H9 (cell line): Measurements from ENCODE around the gene GALNT2. TPM values are rescaled to one million over a fixed set of nuclear protein-coding genes. Genes with fewer than 3 reads are reported as not detected.

Experiments used
- DNase-seq: peaks from one replicate; pipeline ENCODE4 v3.0.0-alpha.2; 2017
- H2AFZ ChIP-seq: one replicate; pipeline ENCODE4 v1.6.1; 2013; ENCODE audit warnings: mild to moderate bottlenecking, low read length, control low read depth, moderate library complexity
- H2AK5ac ChIP-seq: 2 replicates; pipeline ENCODE4 v1.6.1; 2013; ENCODE audit warnings: low read length, control low read depth, mixed read lengths; ENCODE audit not compliant: insufficient read length
- H2BK120ac ChIP-seq: one replicate; pipeline ENCODE4 v1.6.1; 2013; ENCODE audit warnings: low read depth, mild to moderate bottlenecking, low read length, control low read depth, inconsistent platforms; ENCODE audit not compliant: poor library complexity, severe bottlenecking
- H2BK12ac ChIP-seq: 2 replicates; pipeline ENCODE4 v1.6.1; 2013; ENCODE audit warnings: low read length, control low read depth, mixed read lengths, low read depth; ENCODE audit not compliant: insufficient read length
- H2BK15ac ChIP-seq: 2 replicates; pipeline ENCODE4 v1.6.1; 2013; ENCODE audit warnings: low read depth, low read length, control low read depth
- H2BK20ac ChIP-seq: one replicate; pipeline ENCODE4 v1.6.1; 2013; ENCODE audit warnings: low read depth, mild to moderate bottlenecking, low read length, control low read depth, inconsistent platforms; ENCODE audit not compliant: poor library complexity, severe bottlenecking
- H2BK5ac ChIP-seq: 2 replicates; pipeline ENCODE4 v1.6.1; 2013; ENCODE audit warnings: low read length, control low read depth, mixed read lengths; ENCODE audit not compliant: insufficient read length
- H3K14ac ChIP-seq: 2 replicates; pipeline ENCODE4 v1.6.1; 2013; ENCODE audit warnings: low read length, control low read depth; ENCODE audit not compliant: insufficient read depth
- H3K18ac ChIP-seq: 2 replicates; pipeline ENCODE4 v1.6.1; 2013; ENCODE audit warnings: low read depth, mild to moderate bottlenecking, mixed read lengths, low read length, control low read depth; ENCODE audit not compliant: insufficient read length
- H3K23ac ChIP-seq: 2 replicates; pipeline ENCODE4 v1.6.1; 2013; ENCODE audit warnings: low read length, control low read depth, mixed read lengths, low read depth; ENCODE audit not compliant: insufficient read length
- H3K23me2 ChIP-seq: 2 replicates; pipeline ENCODE4 v1.6.1; 2013; ENCODE audit warnings: low read depth, mild to moderate bottlenecking, mixed read lengths, low read length, control low read depth; ENCODE audit not compliant: insufficient read length, poor library complexity, severe bottlenecking
- H3K27ac ChIP-seq: 2 replicates; pipeline ENCODE4 v1.5.1; 2013; ENCODE audit warnings: low read length, control low read depth, mixed read lengths, low read depth; ENCODE audit not compliant: insufficient read length
- H3K27me3 ChIP-seq: 2 replicates; pipeline ENCODE4 v1.6.1; 2013; ENCODE audit warnings: low read length, control low read depth, inconsistent platforms; ENCODE audit not compliant: insufficient read depth
- H3K4ac ChIP-seq: 2 replicates; pipeline ENCODE4 v1.6.1; 2013; ENCODE audit warnings: low read depth, mild to moderate bottlenecking, control low read depth, inconsistent platforms, low read length, moderate library complexity
- H3K4me1 ChIP-seq: 2 replicates; pipeline ENCODE4 v1.6.1; 2013; ENCODE audit warnings: low read length, control low read depth, inconsistent platforms; ENCODE audit not compliant: insufficient read depth
- H3K4me2 ChIP-seq: 2 replicates; pipeline ENCODE4 v1.6.1; 2013; ENCODE audit warnings: low read length, control low read depth, mixed read lengths; ENCODE audit not compliant: insufficient read length, insufficient read depth
- H3K56ac ChIP-seq: 2 replicates; pipeline ENCODE4 v1.6.1; 2013; ENCODE audit warnings: low read depth, mild to moderate bottlenecking, mixed read lengths, low read length, control low read depth; ENCODE audit not compliant: insufficient read length
- H3K79me1 ChIP-seq: 2 replicates; pipeline ENCODE4 v1.6.1; 2013; ENCODE audit warnings: low read depth, mild to moderate bottlenecking, moderate library complexity, low read length, control low read depth, inconsistent platforms; ENCODE audit not compliant: insufficient read depth, poor library complexity, severe bottlenecking
- H3K79me2 ChIP-seq: 2 replicates; pipeline ENCODE4 v1.6.1; 2013; ENCODE audit warnings: low read length, control low read depth, inconsistent platforms; ENCODE audit not compliant: insufficient read depth
- H3K9ac ChIP-seq: 2 replicates; pipeline ENCODE4 v1.6.1; 2013; ENCODE audit warnings: low read length, control low read depth, mixed read lengths; ENCODE audit not compliant: insufficient read length; ENCODE audit errors: extremely low read depth
- H3K9me3 ChIP-seq: one replicate; pipeline ENCODE4 v1.6.1; 2013; ENCODE audit warnings: low read depth, low read length, inconsistent platforms; ENCODE audit not compliant: control insufficient read depth
- H3T11ph ChIP-seq: one replicate; pipeline ENCODE4 v1.6.1; 2013; ENCODE audit warnings: mild to moderate bottlenecking, low read length, control low read depth, inconsistent platforms
- H4K20me1 ChIP-seq: one replicate; pipeline ENCODE4 v1.6.1; 2013; ENCODE audit not compliant: control insufficient read depth, insufficient read length, insufficient read depth
- H4K5ac ChIP-seq: 2 replicates; pipeline ENCODE4 v1.6.1; 2013; ENCODE audit warnings: low read depth, mild to moderate bottlenecking, mixed read lengths, low read length, control low read depth; ENCODE audit not compliant: insufficient read length
- H4K8ac ChIP-seq: replicated peaks from 2 replicates; pipeline ENCODE4 v1.6.1; 2013; ENCODE audit warnings: low read length, control low read depth, mixed read lengths, low read depth; ENCODE audit not compliant: insufficient read length
- H4K91ac ChIP-seq: 2 replicates; pipeline ENCODE4 v1.6.1; 2013; ENCODE audit warnings: low read depth, mild to moderate bottlenecking, moderate library complexity, mixed read lengths, low read length, control low read depth; ENCODE audit not compliant: insufficient read length
- H3K27ac Mint-ChIP-seq, 3 experiments: 2 replicates in 2 of 3; 3 replicates in 1 of 3; pipeline ENCODE4 v1.8.0; 2020 to 2021; ENCODE audit warnings: mixed read lengths in 3 of 3, mild to moderate bottlenecking in 1 of 3, moderate library complexity in 1 of 3
- H3K27me3 Mint-ChIP-seq: 2 replicates; pipeline ENCODE4 v1.8.0; 2021; ENCODE audit warnings: low read depth, mild to moderate bottlenecking, moderate library complexity, mixed read lengths
- H3K36me3 Mint-ChIP-seq, 3 experiments: 2 replicates in 2 of 3; 3 replicates in 1 of 3; pipeline ENCODE4 v1.8.0; 2020 to 2021; ENCODE audit warnings: low read depth in 3 of 3, mixed read lengths in 3 of 3; ENCODE audit not compliant: insufficient read depth in 1 of 3
- H3K4me1 Mint-ChIP-seq, 2 experiments: 2 replicates each; pipeline ENCODE4 v1.8.0; 2020; ENCODE audit warnings: mixed read lengths in 2 of 2
- H3K4me3 Mint-ChIP-seq, 2 experiments: 2 replicates in 1 of 2; 3 replicates in 1 of 2; pipeline ENCODE4 v1.8.0; 2020 to 2021; ENCODE audit warnings: mild to moderate bottlenecking in 2 of 2, mixed read lengths in 2 of 2, moderate library complexity in 1 of 2
- H3K9me3 Mint-ChIP-seq, 2 experiments: 2 replicates in 1 of 2; 3 replicates in 1 of 2; pipeline ENCODE4 v1.8.0; 2020; ENCODE audit warnings: mild to moderate bottlenecking in 2 of 2, mixed read lengths in 2 of 2, moderate library complexity in 1 of 2
- CTCF ChIP-seq: fragments of 200-600 bp; sonication (generic); conservative IDR thresholded peaks from 3 replicates; pipeline ENCODE4 v1.8.0; 2021; ENCODE audit warnings: antibody characterized with exemption, mild to moderate bottlenecking
- WGBS: extraction: QIAGEN DNeasy Blood & Tissue Kit; methylation state at CpG from one replicate; pipeline ENCODE4 v1.1.7; 2013; ENCODE audit warnings: missing lambda C conversion rate, low lambda C conversion rate, mixed read lengths; ENCODE audit not compliant: insufficient read length; ENCODE audit errors: extremely low coverage; 5-methylcytosine and 5-hydroxymethylcytosine counted together
- total RNA-seq: library from RNA; stranded (reverse); gene quantifications from 2 replicates; pipeline ENCODE4 v1.2.1, GENCODE V29; 2021

Gene GALNT2
- total RNA-seq, 1 experiment from 2014 or later, result 57.6 TPM

- Histone ChIP-seq H3K14ac (no peak overlapping the region), H2AK5ac (no peak overlapping the region), H4K20me1 (no peaks in the 10 kb centered on the region), H3K56ac (no peak overlapping the region), H4K91ac (no peak overlapping the region), H3K4me2 (no peak overlapping the region), H3K4ac (no peak overlapping the region), H2BK20ac (no peak overlapping the region), H4K8ac (no peak overlapping the region), H3K9ac (no peak overlapping the region), H3K4me1 (no peaks in the 10 kb centered on the region), H3K27ac (no peak overlapping the region), H2BK5ac (no peak overlapping the region), H3K27me3 (no peaks in the 10 kb centered on the region), H4K5ac (no peak overlapping the region), H3K79me2 (no peaks in the 10 kb centered on the region), H3K9me3 (no peaks in the 10 kb centered on the region), H3K23me2 (no peaks in the 10 kb centered on the region), H3K23ac (no peak overlapping the region), H3K18ac (no peak overlapping the region), H2AFZ (no peak overlapping the region), H3T11ph (no peak overlapping the region), H2BK15ac (no peak overlapping the region), H2BK120ac (no peak overlapping the region), H2BK12ac (no peak overlapping the region), H3K79me1 (no peaks in the 10 kb centered on the region)
- no peak for TF ChIP-seq CTCF
- WGBS, result no CpG with 5 or more reads among the region's 7 CpGs
- no peak overlapping the region for H3K4me3 Mint-ChIP-seq
- no peak for DNase-seq
- peaks cover 0 to 7% (median 4%) of the 10 kb centered on the region in 3 experiments; a peak in 3 of 7 replicates for H3K36me3 Mint-ChIP-seq
- no peaks in the 10 kb centered on the region for H3K27me3 Mint-ChIP-seq
- H3K27ac Mint-ChIP-seq, result no peak overlapping the region
- no peaks in the 10 kb centered on the region for H3K9me3 Mint-ChIP-seq
- peaks cover 23 to 30% of the 10 kb centered on the region in 2 experiments for H3K4me1 Mint-ChIP-seq
Measured at GRCh38 chr1:230212405-230212936, 145.4 kb downstream of the GALNT2 start.
